Gastroesophageal sphincter (tissue), 4 donors: ENCODE data around the gene PTPRJ. TPM values are rescaled to one million over a fixed set of nuclear protein-coding genes. Genes with fewer than 3 reads are reported as not detected.
"Not testable (repeated sequence)": the region's sequence is repeated elsewhere in the genome, so short reads cannot be mapped to it uniquely, and the experiment has no call there.

Experiments used
- ATAC-seq: fragments of 150-250 bp; one replicate; pipeline ENCODE4 v1.9.1; 2016; ENCODE audit warnings: mild to moderate bottlenecking, moderate library complexity
- H3K27ac ChIP-seq, 4 donors: fragments of 200-600 bp; sonication (generic) in 3 of 4; 1 replicate in 3 of 4; 2 replicates in 1 of 4; pipeline ENCODE4 v1.5.1; 2016 to 2019
- H3K27me3 ChIP-seq: fragments of 200-600 bp; sonication (generic); one replicate; pipeline ENCODE4 v1.5.1; 2019
- H3K36me3 ChIP-seq, 2 donors: fragments of 200-600 bp; sonication (generic); one replicate each; pipeline ENCODE4 v1.5.1; 2019; ENCODE audit warnings: control low read depth in 1 of 2
- H3K4me1 ChIP-seq, 3 donors: fragments of 200-600 bp; sonication (generic); 1 replicate in 2 of 3; 2 replicates in 1 of 3; pipeline ENCODE4 v1.5.1; 2016 to 2019; ENCODE audit warnings: control low read depth in 2 of 3
- H3K4me3 ChIP-seq, 2 donors: fragments of 200-600 bp; sonication (generic); one replicate each; pipeline ENCODE4 v1.5.1; 2019; ENCODE audit warnings: mild to moderate bottlenecking in 1 of 2, moderate library complexity in 1 of 2
- H3K9me3 ChIP-seq, 3 donors: fragments of 200-600 bp; sonication (generic); one replicate each; pipeline ENCODE4 v1.5.1; 2017 to 2019; ENCODE audit warnings: control low read depth in 2 of 3
- EP300 ChIP-seq: sonication (generic); formaldehyde crosslinking; IDR thresholded peaks from one replicate; pipeline ENCODE4 v1.6.1; 2017; ENCODE audit warnings: antibody characterized with exemption, mild to moderate bottlenecking
- POLR2A ChIP-seq, 2 donors: fragments of 450-650 bp; IDR thresholded peaks; one replicate each; pipeline ENCODE4 v1.6.1; 2017; ENCODE audit warnings: antibody characterized with exemption in 2 of 2, mild to moderate bottlenecking in 2 of 2, moderate library complexity in 1 of 2
- POLR2AphosphoS5 ChIP-seq: sonication (generic); formaldehyde crosslinking; IDR thresholded peaks from one replicate; pipeline ENCODE4 v1.6.1; 2017; ENCODE audit warnings: antibody characterized with exemption
- WGBS, 2 donors: methylation state at CpG; one replicate each; pipeline ENCODE4 v1.1.5; 2018; ENCODE audit warnings: low coverage in 1 of 2; 5-methylcytosine and 5-hydroxymethylcytosine counted together
- total RNA-seq, 4 donors: library from RNA; depleted of rRNA; stranded (reverse); fragments of >200 nt; gene quantifications; one replicate each; pipeline ENCODE4 v1.1.0, GENCODE V29; 2016
- TF ChIP-seq, protein P1 (sequence below), 4 experiments: fragments of 200-600 bp in 2 of 4; fragments of 450-650 bp in 2 of 4; sonication (generic) in 1 of 4; IDR thresholded peaks; one replicate each; pipeline ENCODE4 v1.5.1; 2017 to 2019; ENCODE audit warnings: antibody characterized with exemption in 4 of 4, mild to moderate bottlenecking in 2 of 4, moderate library complexity in 2 of 4

PTPRJ gene
- total RNA-seq, 4 donors from 2014 or later, result 5.4 to 13.5 (median 10.5) TPM

DNA sequence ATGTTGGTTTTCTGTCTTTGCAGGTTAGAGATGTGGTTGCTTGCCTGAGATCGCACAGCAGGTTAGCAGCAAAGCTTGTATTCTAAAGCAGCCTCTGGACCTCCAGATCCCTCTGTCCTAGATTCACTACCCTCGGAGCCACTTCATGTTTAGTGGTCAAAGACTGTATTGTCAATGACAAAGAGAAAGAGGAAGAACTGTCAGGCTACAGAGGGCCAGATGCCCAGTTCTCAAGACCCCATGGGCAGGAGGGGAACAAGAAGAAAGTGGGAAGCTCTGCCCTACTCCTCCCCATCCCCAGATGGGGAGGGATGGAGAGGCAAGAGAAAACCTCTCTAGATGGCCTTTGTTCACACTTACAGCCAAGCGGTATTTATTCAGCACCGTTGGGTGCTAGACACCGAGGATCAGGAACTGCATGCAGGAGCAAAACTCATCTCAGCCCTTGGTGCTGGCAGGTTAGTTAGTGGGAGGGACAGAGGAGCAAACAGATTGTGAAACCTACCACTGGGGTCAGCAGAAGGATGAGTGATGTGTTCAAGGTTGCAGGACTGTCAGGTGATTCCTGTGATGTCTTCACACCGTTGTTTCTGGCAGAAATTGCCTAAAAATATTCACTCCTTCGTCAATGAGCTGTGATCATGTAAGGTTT, 38.3 kb upstream of the PTPRJ start:
- H3K4me1 ChIP-seq, result peaks cover 0 to 8% (median 5%) of the 10 kb centered on the region in 3 donors
- H3K27ac ChIP-seq, result no peak overlapping the region
- H3K4me3 ChIP-seq, result no peak overlapping the region
- no peaks in the 10 kb centered on the region for H3K36me3 ChIP-seq
- no peaks in the 10 kb centered on the region for H3K9me3 ChIP-seq
- 72 to 73% methylated on average over 3 of the region's 7 CpGs for WGBS, 2 donors
- TF ChIP-seq, protein P1, sequence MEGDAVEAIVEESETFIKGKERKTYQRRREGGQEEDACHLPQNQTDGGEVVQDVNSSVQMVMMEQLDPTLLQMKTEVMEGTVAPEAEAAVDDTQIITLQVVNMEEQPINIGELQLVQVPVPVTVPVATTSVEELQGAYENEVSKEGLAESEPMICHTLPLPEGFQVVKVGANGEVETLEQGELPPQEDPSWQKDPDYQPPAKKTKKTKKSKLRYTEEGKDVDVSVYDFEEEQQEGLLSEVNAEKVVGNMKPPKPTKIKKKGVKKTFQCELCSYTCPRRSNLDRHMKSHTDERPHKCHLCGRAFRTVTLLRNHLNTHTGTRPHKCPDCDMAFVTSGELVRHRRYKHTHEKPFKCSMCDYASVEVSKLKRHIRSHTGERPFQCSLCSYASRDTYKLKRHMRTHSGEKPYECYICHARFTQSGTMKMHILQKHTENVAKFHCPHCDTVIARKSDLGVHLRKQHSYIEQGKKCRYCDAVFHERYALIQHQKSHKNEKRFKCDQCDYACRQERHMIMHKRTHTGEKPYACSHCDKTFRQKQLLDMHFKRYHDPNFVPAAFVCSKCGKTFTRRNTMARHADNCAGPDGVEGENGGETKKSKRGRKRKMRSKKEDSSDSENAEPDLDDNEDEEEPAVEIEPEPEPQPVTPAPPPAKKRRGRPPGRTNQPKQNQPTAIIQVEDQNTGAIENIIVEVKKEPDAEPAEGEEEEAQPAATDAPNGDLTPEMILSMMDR (IDR thresholded peaks at IDR 0.05), result peak in 1 of 4 experiments; percentile 9
- no peak for TF ChIP-seq POLR2A (IDR thresholded peaks at IDR 0.05)
- TF ChIP-seq EP300, result no peak
- TF ChIP-seq POLR2AphosphoS5, result no peak
- no peaks in the 10 kb centered on the region for H3K27me3 ChIP-seq
- peak; percentile 39 for ATAC-seq

DNA sequence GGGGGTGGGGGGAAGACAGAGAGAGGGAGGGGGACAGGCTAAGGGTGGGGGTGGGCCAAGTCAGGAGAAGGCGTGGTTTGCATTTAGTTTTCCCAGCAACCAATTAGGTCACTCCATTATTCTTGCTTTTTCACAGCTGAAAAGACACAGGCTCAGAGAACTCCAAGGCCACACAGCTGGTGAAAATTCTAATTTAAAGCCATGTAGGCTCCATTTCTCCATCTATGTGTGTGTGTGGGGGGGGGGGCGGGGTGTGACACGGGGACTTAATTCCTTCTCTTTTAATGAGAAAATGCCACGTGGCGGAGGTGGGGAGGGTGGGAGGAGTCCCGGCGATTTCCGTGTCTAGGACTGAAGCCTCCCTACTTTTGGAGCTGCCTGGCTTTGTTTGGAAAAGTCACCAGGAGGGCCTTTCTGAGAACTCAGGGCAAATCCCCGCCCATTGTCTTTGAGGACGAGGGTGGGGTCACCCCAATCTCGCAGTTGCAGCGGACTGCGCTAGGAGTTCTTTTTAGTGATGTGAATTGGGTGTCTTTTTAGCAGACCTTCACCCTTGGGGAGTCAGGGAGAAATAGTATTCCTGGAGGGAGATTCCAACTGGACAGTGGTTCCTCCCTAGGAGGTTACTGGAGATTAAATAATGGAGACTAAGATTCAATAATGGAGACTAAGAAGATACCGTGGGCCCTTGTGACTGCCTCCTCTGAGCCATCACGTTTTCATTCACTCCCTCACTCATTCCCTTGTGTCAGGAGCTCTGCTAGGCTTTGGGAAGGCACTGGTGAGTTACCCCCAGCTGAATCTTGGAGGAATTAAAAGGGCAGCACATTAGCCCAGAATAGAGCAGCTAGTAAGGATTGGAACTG, 36.4 kb upstream of the PTPRJ start:
- H3K9me3 ChIP-seq, result no peaks in the 10 kb centered on the region
- H3K4me3 ChIP-seq, result no peak overlapping the region
- 52 to 72% methylated on average over 2 to 7 of the region's 15 CpGs for WGBS, 2 donors
- H3K36me3 ChIP-seq, result no peaks in the 10 kb centered on the region
- no peaks in the 10 kb centered on the region for H3K27me3 ChIP-seq
- ATAC-seq, result no peak
- TF ChIP-seq, protein P1 (IDR thresholded peaks at IDR 0.05), result no peak
- TF ChIP-seq EP300, result no peak
- H3K27ac ChIP-seq, result no peak overlapping the region
- peaks cover 0 to 13% (median 8%) of the 10 kb centered on the region in 3 donors for H3K4me1 ChIP-seq

DNA sequence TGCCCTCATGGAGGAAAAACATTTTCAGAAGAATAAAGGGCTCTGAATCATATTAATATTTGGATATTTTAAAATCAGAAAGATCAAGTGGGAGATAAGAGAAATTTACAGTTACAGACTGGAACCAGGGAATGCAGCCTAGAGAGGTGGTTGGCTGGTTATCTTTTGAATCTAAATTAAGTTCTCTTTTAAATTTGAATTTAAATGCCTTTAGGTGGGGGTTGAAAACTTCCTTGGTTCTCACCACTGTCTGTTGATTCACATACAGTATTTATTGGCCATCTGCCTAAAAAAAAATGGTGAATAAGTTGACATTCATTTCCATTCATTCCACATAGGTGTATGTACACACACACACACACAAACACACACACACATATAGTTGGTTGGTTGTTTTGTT, 35.7 kb upstream of the PTPRJ start:
- Histone ChIP-seq H3K27me3 (no peaks in the 10 kb centered on the region), H3K36me3 (no peaks in the 10 kb centered on the region), H3K9me3 (no peaks in the 10 kb centered on the region), H3K4me3 (no peak overlapping the region), H3K4me1 (peaks cover 0 to 13% (median 8%) of the 10 kb centered on the region in 3 donors), H3K27ac (no peak overlapping the region)
- no peak for TF ChIP-seq POLR2AphosphoS5
- TF ChIP-seq, protein P1 (IDR thresholded peaks at IDR 0.05), result no peak
- TF ChIP-seq POLR2A (IDR thresholded peaks at IDR 0.05), result no peak
- TF ChIP-seq EP300, result no peak
- ATAC-seq, result no peak

DNA sequence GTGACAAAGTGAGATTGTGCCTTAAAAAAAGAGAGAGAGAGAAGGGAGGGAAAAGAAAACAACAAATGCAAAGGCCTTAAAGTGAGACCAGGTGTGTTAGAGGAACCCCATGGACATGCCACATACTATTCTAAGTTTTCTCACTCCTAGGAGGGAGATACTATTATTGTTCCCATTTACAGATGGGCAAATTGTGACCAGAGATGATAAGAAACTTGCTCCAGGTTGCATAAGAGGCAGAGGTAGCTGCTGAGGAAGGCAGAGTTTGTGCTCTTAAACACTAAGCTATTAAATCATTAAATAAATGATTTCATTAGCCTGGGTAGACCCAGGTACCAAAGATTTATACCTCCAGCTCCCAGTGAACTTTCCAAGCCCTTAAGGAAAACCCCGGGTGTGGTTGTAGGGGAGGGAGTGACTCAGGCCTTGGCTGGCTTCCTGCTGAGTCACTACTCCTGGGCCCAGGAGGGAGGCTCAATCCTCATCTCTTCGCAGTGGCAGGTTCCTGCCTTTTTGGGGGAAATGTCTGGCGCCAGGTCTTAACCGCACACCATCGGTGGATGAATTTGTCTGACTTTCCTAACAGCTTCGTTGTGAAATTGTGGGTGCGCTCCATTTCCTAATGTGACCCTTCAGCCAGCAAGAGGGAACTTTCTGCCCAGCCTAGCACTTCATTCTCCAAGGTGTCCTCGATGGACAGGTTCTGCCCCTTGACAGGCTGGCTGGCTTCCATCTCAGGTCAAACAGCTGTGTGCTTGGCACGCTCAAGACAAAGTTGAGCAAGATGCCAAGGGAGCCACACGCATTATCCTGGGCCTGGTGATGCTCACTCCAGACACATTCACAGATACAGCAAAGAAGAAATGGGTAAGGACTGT, 33.4 kb upstream of the PTPRJ start:
- H3K27me3 ChIP-seq, result no peaks in the 10 kb centered on the region
- ATAC-seq, result peak; percentile 92
- TF ChIP-seq POLR2AphosphoS5, result peak; percentile 69
- TF ChIP-seq EP300, result no peak
- H3K4me3 ChIP-seq, result no peak overlapping the region
- no peaks in the 10 kb centered on the region for H3K9me3 ChIP-seq
- H3K4me1 ChIP-seq, result peaks cover 0 to 13% (median 8%) of the 10 kb centered on the region in 3 donors
- no peaks in the 10 kb centered on the region for H3K36me3 ChIP-seq
- H3K27ac ChIP-seq, result peak overlapping the region in 3 of 4 donors; percentile 31 to 64 (median 35)
- 20 to 67% methylated on average over 1 to 3 of the region's 10 CpGs for WGBS, 2 donors

DNA sequence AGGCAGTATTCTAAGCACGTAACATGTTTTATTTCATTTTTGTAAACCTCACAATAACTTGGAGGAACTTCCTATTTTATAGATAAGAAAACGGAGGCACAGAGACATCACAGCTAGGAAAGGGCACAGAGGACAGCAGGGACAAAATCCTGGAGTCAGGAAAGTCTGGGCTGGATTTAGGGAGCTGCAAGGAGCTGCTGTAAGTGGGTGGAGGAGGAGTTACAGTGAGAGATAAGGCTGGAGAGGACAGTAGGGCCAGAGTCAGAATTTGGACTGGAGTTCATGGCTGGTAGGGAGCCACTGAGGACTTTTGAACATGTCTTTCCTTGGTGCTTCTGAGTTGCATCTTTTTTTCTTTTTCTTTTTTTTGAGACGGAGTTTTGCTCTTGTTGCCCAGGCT, 32.2 kb upstream of the PTPRJ start:
- no peak for ATAC-seq

DNA sequence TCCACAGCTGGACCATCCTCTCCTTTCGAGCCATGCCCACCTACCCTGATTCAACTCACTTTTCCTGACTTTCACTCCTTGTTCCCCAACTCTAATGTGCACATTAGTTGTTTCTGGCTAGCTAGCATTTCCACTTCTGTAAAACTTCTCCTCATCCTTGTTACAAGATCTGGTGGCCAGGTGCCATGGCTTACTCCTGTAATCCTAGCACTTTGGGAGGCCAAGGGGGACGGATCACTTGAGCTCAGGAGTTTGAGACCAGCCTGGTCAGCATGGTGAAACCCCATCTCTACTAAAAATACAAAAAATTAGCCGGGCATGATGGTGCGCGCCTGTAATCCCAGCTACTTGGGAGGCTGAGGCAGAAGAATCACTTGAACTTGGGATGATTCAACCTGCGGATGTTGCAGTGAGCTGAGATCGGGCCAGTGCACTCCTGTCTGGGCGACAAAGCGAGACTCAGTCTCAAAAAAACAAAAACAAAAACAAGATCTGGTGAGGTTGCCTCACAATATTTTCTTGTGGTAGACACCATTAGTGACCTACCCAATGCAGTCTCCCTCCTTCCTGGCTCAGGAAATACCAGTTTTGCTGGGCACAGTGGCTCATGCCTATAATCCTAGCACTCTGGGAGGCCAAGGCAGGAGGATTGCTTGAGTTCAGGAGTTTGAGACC, 31.2 kb upstream of the PTPRJ start:
- peaks cover 0 to 13% (median 8%) of the 10 kb centered on the region in 3 donors for H3K4me1 ChIP-seq
- WGBS, 2 donors, result 79 to 86% methylated on average over 1 to 9 of the region's 9 CpGs
- H3K27me3 ChIP-seq, H3K9me3 ChIP-seq, H3K4me3 ChIP-seq, ATAC-seq, H3K36me3 ChIP-seq, H3K27ac ChIP-seq: not testable (repeated sequence)

More for the DNA sequence above, 32.2 kb upstream of the PTPRJ start:
- Histone ChIP-seq H3K4me1 (peaks cover 0 to 13% (median 8%) of the 10 kb centered on the region in 3 donors), H3K27me3 (no peaks in the 10 kb centered on the region), H3K4me3 (no peak overlapping the region), H3K36me3 (no peaks in the 10 kb centered on the region), H3K27ac (no peak overlapping the region), H3K9me3 (no peaks in the 10 kb centered on the region)
- TF ChIP-seq, protein P1 (IDR thresholded peaks at IDR 0.05), result no peak
- no peak for TF ChIP-seq POLR2A (IDR thresholded peaks at IDR 0.05)
- WGBS, 2 donors, result 71% methylated on average over 3 of the region's 3 CpGs
